ENCODE measurements around the gene ANO7. TPM values are rescaled to one million over a fixed set of nuclear protein-coding genes. Genes with fewer than 3 reads are reported as not detected.

The ANO7 gene
- total and polyA plus RNA-seq, 2 of the 13 experiments (the other 11 are each of a cell fraction or from before 2014, with no cell fraction given): 4.1 to 4.9 TPM

- TF ChIP-seq BRCA1 (CRISPR knock-in tag; IDR thresholded peaks at IDR 0.05): peak; percentile 51; the same call in 1 of the 2 replicates
- TF ChIP-seq ZNF432 (CRISPR knock-in tag; IDR thresholded peaks at IDR 0.05; ENCODE audit: borderline replicate concordance): no peak
- TF ChIP-seq, protein P1, sequence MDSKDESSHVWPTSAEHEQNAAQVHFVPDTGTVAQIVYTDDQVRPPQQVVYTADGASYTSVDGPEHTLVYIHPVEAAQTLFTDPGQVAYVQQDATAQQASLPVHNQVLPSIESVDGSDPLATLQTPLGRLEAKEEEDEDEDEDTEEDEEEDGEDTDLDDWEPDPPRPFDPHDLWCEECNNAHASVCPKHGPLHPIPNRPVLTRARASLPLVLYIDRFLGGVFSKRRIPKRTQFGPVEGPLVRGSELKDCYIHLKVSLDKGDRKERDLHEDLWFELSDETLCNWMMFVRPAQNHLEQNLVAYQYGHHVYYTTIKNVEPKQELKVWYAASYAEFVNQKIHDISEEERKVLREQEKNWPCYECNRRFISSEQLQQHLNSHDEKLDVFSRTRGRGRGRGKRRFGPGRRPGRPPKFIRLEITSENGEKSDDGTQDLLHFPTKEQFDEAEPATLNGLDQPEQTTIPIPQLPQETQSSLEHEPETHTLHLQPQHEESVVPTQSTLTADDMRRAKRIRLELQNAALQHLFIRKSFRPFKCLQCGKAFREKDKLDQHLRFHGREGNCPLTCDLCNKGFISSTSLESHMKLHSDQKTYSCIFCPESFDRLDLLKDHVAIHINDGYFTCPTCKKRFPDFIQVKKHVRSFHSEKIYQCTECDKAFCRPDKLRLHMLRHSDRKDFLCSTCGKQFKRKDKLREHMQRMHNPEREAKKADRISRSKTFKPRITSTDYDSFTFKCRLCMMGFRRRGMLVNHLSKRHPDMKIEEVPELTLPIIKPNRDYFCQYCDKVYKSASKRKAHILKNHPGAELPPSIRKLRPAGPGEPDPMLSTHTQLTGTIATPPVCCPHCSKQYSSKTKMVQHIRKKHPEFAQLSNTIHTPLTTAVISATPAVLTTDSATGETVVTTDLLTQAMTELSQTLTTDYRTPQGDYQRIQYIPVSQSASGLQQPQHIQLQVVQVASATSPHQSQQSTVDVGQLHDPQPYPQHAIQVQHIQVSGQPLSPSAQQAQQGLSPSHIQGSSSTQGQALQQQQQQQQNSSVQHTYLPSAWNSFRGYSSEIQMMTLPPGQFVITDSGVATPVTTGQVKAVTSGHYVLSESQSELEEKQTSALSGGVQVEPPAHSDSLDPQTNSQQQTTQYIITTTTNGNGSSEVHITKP (CRISPR knock-in tag; IDR thresholded peaks at IDR 0.05; ENCODE audit: low read depth): no peak
- no peak for TF ChIP-seq GPBP1L1 (CRISPR knock-in tag; IDR thresholded peaks at IDR 0.05)
- peak; percentile 95 for TF ChIP-seq ZBTB7B (CRISPR knock-in tag; IDR thresholded peaks at IDR 0.05)
- TF ChIP-seq PATZ1 (CRISPR knock-in tag; IDR thresholded peaks at IDR 0.05): peak; percentile 88
- TF ChIP-seq, protein P2, sequence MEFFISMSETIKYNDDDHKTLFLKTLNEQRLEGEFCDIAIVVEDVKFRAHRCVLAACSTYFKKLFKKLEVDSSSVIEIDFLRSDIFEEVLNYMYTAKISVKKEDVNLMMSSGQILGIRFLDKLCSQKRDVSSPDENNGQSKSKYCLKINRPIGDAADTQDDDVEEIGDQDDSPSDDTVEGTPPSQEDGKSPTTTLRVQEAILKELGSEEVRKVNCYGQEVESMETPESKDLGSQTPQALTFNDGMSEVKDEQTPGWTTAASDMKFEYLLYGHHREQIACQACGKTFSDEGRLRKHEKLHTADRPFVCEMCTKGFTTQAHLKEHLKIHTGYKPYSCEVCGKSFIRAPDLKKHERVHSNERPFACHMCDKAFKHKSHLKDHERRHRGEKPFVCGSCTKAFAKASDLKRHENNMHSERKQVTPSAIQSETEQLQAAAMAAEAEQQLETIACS (CRISPR knock-in tag; IDR thresholded peaks at IDR 0.05): peak; percentile 69
- TF ChIP-seq, protein P3, sequence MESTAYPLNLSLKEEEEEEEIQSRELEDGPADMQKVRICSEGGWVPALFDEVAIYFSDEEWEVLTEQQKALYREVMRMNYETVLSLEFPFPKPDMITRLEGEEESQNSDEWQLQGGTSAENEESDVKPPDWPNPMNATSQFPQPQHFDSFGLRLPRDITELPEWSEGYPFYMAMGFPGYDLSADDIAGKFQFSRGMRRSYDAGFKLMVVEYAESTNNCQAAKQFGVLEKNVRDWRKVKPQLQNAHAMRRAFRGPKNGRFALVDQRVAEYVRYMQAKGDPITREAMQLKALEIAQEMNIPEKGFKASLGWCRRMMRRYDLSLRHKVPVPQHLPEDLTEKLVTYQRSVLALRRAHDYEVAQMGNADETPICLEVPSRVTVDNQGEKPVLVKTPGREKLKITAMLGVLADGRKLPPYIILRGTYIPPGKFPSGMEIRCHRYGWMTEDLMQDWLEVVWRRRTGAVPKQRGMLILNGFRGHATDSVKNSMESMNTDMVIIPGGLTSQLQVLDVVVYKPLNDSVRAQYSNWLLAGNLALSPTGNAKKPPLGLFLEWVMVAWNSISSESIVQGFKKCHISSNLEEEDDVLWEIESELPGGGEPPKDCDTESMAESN (CRISPR knock-in tag; conservative IDR thresholded peaks at IDR 0.05): peak; percentile 73; the same call in 1 of the 2 replicates
- TF ChIP-seq CEBPZ (IDR thresholded peaks at IDR 0.05; ENCODE audit: low read length): no peak
- no peak for TF ChIP-seq AHR (CRISPR knock-in tag; IDR thresholded peaks at IDR 0.05)
- no peak for TF ChIP-seq ZNF484 (CRISPR knock-in tag; IDR thresholded peaks at IDR 0.05; ENCODE audit: borderline replicate concordance, low read depth)
- 0 out of 2 replicates have a peak, but pooled peaks have one; percentile 73 for TF ChIP-seq MXD3 (CRISPR knock-in tag; IDR thresholded peaks at IDR 0.05)
- TF ChIP-seq KAT2B (IDR thresholded peaks at IDR 0.05; ENCODE audit: borderline replicate concordance, low read depth, low read length): no peak
Observed at GRCh38 chr2:241224018-241224850, 35.8 kb downstream of the ANO7 start (continued).
